ENCODE measurements around the gene REXO4. TPM values are rescaled to one million over a fixed set of nuclear protein-coding genes. Genes with fewer than 3 reads are reported as not detected.

Gene REXO4
- total RNA-seq, 1 donor from 2014 or later, result 15.1 TPM

GRCh38 chr9:133449760-133450159, 31.9 kb upstream of the REXO4 start:
- no peak for DNase-seq

GRCh38 chr9:133448487-133448972, 30.7 kb upstream of the REXO4 start:
- DNase-seq, result no peak

GRCh38 chr9:133445293-133445969, 27.6 kb upstream of the REXO4 start:
- no peak for DNase-seq

GRCh38 chr9:133443982-133444381, 26.2 kb upstream of the REXO4 start:
- DNase-seq, result no peak

GRCh38 chr9:133443248-133443647, 25.4 kb upstream of the REXO4 start:
- DNase-seq, result no peak

GRCh38 chr9:133441571-133441970, 23.8 kb upstream of the REXO4 start:
- DNase-seq, result no peak

GRCh38 chr9:133440874-133441273, 23.1 kb upstream of the REXO4 start:
- DNase-seq, result no peak

- DNase-seq, result no peak
Observed at GRCh38 chr9:133439337-133439736, 21.5 kb upstream of the REXO4 start.

- no peak for DNase-seq
Observed at GRCh38 chr9:133437753-133438531, 20.1 kb upstream of the REXO4 start.

- no peak for DNase-seq
Observed at GRCh38 chr9:133436681-133437080, 18.9 kb upstream of the REXO4 start.

GRCh38 chr9:133433351-133433843, 15.6 kb upstream of the REXO4 start:
- DNase-seq, result no peak

- no peak for DNase-seq
Observed at GRCh38 chr9:133430244-133430643, 12.4 kb upstream of the REXO4 start.

- no peak for DNase-seq
Observed at GRCh38 chr9:133429641-133430161, 11.9 kb upstream of the REXO4 start.

- DNase-seq, result no peak
Observed at GRCh38 chr9:133429214-133429613, 11.4 kb upstream of the REXO4 start.

- no peak for DNase-seq
Observed at GRCh38 chr9:133428617-133429101, 10.8 kb upstream of the REXO4 start.

GRCh38 chr9:133427658-133428348, 10.0 kb upstream of the REXO4 start:
- DNase-seq, result no peak

GRCh38 chr9:133426011-133426410, 8.2 kb upstream of the REXO4 start:
- DNase-seq, result no peak

GRCh38 chr9:133425049-133425632, 7.3 kb upstream of the REXO4 start:
- no peak for DNase-seq

GRCh38 chr9:133424187-133424586, 6.4 kb upstream of the REXO4 start:
- no peak for DNase-seq

- DNase-seq, result no peak
Observed at GRCh38 chr9:133423216-133423615, 5.4 kb upstream of the REXO4 start.

- DNase-seq, result no peak
Observed at GRCh38 chr9:133421615-133422542, 4.1 kb upstream of the REXO4 start, which contains the start of gene ADAMTS13. ADAMTS13 (plus strand) TSS chr9:133422367; CDS start chr9:133422444, 77 bp downstream.

Measured in occipital lobe (tissue), 2 donors.